Dermis microvascular lymphatic vessel endothelial cell (primary cell): Measurements from ENCODE around the gene ZNF488. TPM values are rescaled to one million over a fixed set of nuclear protein-coding genes. Genes with fewer than 3 reads are reported as not detected.

Source experiments
- total RNA-seq: library from RNA; depleted of rRNA; stranded (reverse); fragments of >200 nt; gene quantifications from 2 replicates; pipeline ENCODE4 v1.2.1, GENCODE V29; 2014

Gene ZNF488
- total RNA-seq, 1 donor from 2014 or later = 0.13 TPM

Other genes starting within 250 kb of the ZNF488 start
- gene GDF10, start 84.1 kb downstream of the ZNF488 start, total RNA-seq = not detected in 2 replicates
- gene GDF2, start 61.8 kb downstream of the ZNF488 start, total RNA-seq = not detected in 2 replicates
- not detected in 2 replicates for gene RBP3, start 35.9 kb downstream of the ZNF488 start, total RNA-seq
- gene ANXA8, start 99.8 kb upstream of the ZNF488 start, total RNA-seq = not detected in 2 replicates
- not detected in 2 replicates for gene FAM25G, start 107.4 kb upstream of the ZNF488 start, total RNA-seq
- 0.64 and 1.6 TPM in 2 replicates for gene AGAP9, start 139.3 kb upstream of the ZNF488 start, total RNA-seq